GM10266 (cell line): Measurements from ENCODE around the gene AP5B1.

ENCODE experiments used
- DNase-seq: peaks from one replicate; pipeline ENCODE4 v3.0.0; 2012; ENCODE audit errors: extremely low spot score
- CTCF ChIP-seq: IDR thresholded peaks from 2 replicates; pipeline ENCODE4 v1.5.1; 2012; ENCODE audit warnings: mild to moderate bottlenecking, low read depth; ENCODE audit not compliant: control insufficient read depth, insufficient read depth; ENCODE audit errors: missing control alignments

The AP5B1 gene

GRCh38 chr11:65787649-65788622 lies 7.2 kb upstream of the AP5B1 start:
- TF ChIP-seq CTCF = no peak
- DNase-seq = peak; percentile 71

- peak; percentile 57 for DNase-seq
- TF ChIP-seq CTCF = no peak
Observed at GRCh38 chr11:65786786-65787636, 6.2 kb upstream of the AP5B1 start, which contains the start of gene OVOL1. Gene OVOL1, plus strand, starts transcription at chr11:65787063. Its CDS starts 311 bp downstream, at chr11:65787374.

GRCh38 chr11:65786008-65786785 lies 5.4 kb upstream of the AP5B1 start:
- peak; percentile 51 for DNase-seq
- no peak for TF ChIP-seq CTCF

- no peak for TF ChIP-seq CTCF
- DNase-seq = no peak
Observed at GRCh38 chr11:65785319-65786007, 4.7 kb upstream of the AP5B1 start.

GRCh38 chr11:65782816-65783228 lies 2.0 kb upstream of the AP5B1 start:
- no peak for TF ChIP-seq CTCF
- no peak for DNase-seq
